Measurements from ENCODE around the gene BCAS1. TPM values are rescaled to one million over a fixed set of nuclear protein-coding genes. Genes with fewer than 3 reads are reported as not detected.

BCAS1 gene
- total RNA-seq, 1 experiment from 2014 or later: not detected

- peak; percentile 55 for DNase-seq (ENCODE audit: extremely low read depth, low read depth)
Observed at GRCh38 chr20:54103067-54103761, 32.8 kb upstream of the BCAS1 start.

GRCh38 chr20:54102543-54102942 is 32.1 kb upstream of the BCAS1 start:
- DNase-seq (ENCODE audit: extremely low read depth, low read depth): no peak

- DNase-seq (ENCODE audit: extremely low read depth, low read depth): no peak
Observed at GRCh38 chr20:54100563-54100962, 30.2 kb upstream of the BCAS1 start.

- DNase-seq (ENCODE audit: extremely low read depth, low read depth): no peak
Observed at GRCh38 chr20:54099894-54100293, 29.5 kb upstream of the BCAS1 start.

- DNase-seq (ENCODE audit: extremely low read depth, low read depth): no peak
Observed at GRCh38 chr20:54098047-54098446, 27.7 kb upstream of the BCAS1 start.

- DNase-seq (ENCODE audit: extremely low read depth, low read depth): no peak
Observed at GRCh38 chr20:54097236-54097529, 26.8 kb upstream of the BCAS1 start.

- no peak for DNase-seq (ENCODE audit: extremely low read depth, low read depth)
Observed at GRCh38 chr20:54095824-54096223, 25.4 kb upstream of the BCAS1 start.

GRCh38 chr20:54094268-54094580 is 23.8 kb upstream of the BCAS1 start:
- DNase-seq (ENCODE audit: extremely low read depth, low read depth): no peak

GRCh38 chr20:54093423-54094267 is 23.3 kb upstream of the BCAS1 start:
- DNase-seq (ENCODE audit: extremely low read depth, low read depth): no peak

GRCh38 chr20:54092021-54092420 is 21.6 kb upstream of the BCAS1 start:
- DNase-seq (ENCODE audit: extremely low read depth, low read depth): no peak

- DNase-seq (ENCODE audit: extremely low read depth, low read depth): no peak
Observed at GRCh38 chr20:54091120-54091480, 20.7 kb upstream of the BCAS1 start.

- no peak for DNase-seq (ENCODE audit: extremely low read depth, low read depth)
Observed at GRCh38 chr20:54090230-54091119, 20.1 kb upstream of the BCAS1 start.

GRCh38 chr20:54088430-54088829 is 18.0 kb upstream of the BCAS1 start:
- no peak for DNase-seq (ENCODE audit: extremely low read depth, low read depth)

GRCh38 chr20:54086507-54087039 is 16.2 kb upstream of the BCAS1 start:
- no peak for DNase-seq (ENCODE audit: extremely low read depth, low read depth)

GRCh38 chr20:54085910-54086309 is 15.5 kb upstream of the BCAS1 start:
- DNase-seq (ENCODE audit: extremely low read depth, low read depth): no peak

- no peak for DNase-seq (ENCODE audit: extremely low read depth, low read depth)
Observed at GRCh38 chr20:54085425-54085824, 15.0 kb upstream of the BCAS1 start.

GRCh38 chr20:54084727-54085388 is 14.5 kb upstream of the BCAS1 start:
- no peak for DNase-seq (ENCODE audit: extremely low read depth, low read depth)

GRCh38 chr20:54084193-54084592 is 13.8 kb upstream of the BCAS1 start:
- DNase-seq (ENCODE audit: extremely low read depth, low read depth): no peak

GRCh38 chr20:54083459-54083858 is 13.1 kb upstream of the BCAS1 start:
- DNase-seq (ENCODE audit: extremely low read depth, low read depth): no peak

- DNase-seq (ENCODE audit: extremely low read depth, low read depth): no peak
Observed at GRCh38 chr20:54082100-54082499, 11.7 kb upstream of the BCAS1 start.

GRCh38 chr20:54079652-54080051 is 9.3 kb upstream of the BCAS1 start:
- no peak for DNase-seq (ENCODE audit: extremely low read depth, low read depth)
